HG03139 (cell line): Measurements from ENCODE around the gene ETV4.

Experiments
- ATAC-seq: cut with Tn5 transposase; IDR thresholded peaks from one replicate; pipeline ENCODE4 v1.9.1; 2021; ENCODE audit not compliant: unreplicated experiment

Gene ETV4

DNA sequence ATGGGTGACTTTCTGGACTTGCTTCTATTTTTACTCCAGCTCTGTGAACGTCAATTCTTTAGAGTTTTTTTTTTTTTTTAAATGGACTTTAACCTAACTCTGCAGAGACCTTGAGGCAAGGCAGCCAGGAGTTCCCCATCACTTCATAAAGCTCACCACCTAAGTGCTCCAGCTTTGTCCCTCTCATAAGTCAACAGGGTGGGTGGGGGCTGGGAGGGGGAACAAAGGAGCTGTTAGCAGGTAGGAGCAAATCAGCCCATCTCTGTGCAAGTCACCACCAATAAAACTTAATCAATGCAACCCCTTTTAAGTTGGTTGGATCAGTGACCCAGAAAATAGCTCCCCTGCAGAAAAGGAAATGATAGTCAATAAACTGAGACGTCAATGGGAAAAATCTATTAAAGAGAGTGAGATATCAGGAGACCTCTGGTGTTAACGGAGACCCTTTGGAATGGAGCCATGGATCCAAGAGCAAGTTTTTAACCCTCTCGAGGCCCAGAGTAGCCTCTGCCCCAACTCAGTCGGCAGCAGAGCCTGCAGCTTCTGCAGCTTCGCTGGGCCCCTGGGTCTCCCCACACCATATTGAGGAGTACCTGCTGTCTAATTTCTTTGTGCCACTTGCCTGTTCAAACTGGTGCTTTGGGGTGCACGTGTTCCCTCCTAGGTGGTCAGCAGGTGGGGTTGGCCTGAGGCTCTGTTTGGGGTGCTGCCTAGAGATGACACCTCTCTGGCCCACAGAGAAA is 27.6 kb upstream of the ETV4 start:
- ATAC-seq: no peak

DNA sequence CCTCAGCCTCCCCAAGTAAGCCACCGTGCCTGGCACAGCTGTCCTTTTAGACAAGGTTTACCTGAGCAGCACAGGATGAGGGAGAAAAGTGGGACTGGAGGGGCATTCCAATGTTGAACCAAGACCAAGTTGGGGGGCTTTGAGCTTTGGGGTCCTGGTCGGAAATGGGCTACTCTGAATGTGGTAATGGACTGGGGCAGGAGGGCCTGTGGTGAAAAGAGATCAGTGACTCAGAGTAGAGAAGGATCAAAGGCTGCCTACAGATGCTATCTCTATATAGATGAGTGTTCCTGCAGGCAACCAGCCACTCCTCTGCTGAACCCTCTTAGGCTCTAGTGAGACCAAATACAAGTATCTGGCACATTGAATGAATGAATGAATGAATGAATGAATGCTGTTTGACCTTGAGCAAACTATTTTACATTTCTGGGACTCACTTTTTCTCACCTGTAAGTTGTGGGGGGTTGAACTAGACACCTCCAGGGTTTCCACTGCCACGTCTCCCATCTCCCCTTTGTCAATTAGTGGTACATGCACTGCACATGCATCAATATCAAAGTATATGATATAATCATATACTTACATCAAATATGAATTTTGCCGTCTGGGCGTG is 26.3 kb upstream of the ETV4 start:
- no peak for ATAC-seq

DNA sequence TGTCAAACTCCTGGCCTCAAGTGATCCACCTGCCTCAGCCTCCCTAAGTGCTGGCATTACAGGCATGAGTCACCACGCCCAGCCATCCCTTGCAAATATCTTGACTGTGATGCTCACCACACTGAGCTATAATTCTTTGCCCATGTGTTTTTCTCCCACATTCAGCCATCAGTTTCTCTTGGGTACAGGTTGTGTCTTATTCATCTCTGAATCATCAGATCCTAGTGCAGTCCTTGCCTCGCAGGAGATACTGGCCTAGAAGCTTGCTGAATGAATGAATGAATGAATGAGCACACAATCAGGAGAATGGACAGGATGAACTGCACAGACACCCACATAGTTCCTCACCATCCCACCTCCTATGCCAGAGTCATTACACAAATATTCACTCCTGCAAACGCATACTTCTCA is 24.4 kb upstream of the ETV4 start:
- no peak for ATAC-seq

DNA sequence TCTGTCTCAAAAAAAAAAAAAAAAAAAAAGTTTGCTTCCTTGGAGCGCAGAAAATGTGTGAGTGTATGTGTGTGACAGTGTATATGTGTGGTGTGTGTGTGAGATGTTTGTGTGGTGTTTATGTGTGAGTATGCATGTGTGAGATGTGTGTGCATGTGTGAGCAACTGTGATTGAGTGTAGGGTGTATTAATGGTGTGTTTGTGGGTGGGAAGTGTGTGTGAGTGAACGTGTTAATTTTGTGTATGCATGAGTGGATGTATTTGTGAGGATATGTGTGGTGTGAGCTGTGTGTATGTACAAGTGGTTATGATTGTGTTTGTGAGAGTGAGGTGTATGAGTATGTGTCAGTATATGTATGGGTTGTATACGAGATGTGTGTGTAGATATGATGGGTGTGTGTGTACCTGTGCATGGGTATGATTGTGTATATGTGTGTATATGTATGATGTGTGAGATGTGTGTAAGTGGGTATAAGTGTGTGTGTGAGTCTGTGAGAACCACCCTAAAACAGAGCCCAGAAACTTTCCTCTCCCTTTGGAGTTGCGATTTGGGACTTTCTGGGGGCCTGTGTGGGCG is 22.5 kb upstream of the ETV4 start:
- ATAC-seq: no peak

DNA sequence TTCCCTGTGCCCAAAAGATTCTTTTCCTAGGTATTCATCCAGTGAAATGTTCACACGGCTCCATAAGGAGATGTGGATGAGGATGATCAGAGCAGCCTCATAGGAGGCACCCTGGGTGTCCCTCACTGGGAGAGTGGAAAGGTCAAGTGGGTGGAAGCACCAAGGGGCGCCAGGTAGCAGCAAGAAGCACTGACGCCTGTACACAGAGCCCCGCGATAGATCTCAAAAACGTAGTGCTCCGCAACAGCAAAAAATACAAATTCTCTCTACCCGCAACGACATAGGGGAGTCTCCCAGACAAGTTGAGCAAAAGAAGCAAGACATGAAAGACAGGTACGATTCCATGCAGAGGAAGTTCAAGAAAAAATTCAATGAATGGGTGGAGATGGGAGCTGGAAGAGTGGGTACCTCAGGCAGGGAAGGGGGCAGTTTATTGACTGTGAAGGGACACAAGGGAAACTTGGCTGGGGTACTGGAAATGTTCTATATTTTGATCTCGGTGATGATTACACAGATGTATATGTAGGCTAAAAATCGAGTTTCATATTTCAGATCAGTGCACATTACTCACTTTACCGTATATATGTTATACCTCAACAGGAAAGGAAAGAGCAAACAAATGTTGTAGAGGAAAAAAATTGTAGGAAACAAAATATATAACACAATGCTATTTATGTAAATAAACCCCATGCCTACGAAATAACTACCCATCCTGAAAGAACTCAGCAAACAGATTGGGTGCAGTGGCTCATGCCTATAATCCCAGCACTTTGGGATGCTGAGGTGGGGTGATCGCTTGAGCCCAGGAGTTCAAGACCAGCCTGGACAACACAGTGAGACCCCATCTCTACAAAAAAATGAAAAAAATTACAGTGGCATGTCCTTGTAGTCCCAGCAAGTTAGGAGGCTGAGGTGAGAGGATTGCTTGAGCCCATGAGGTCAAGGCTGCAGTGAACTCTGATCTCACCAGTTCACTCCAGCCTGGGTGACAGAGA is 17.8 kb upstream of the ETV4 start:
- ATAC-seq: no peak

DNA sequence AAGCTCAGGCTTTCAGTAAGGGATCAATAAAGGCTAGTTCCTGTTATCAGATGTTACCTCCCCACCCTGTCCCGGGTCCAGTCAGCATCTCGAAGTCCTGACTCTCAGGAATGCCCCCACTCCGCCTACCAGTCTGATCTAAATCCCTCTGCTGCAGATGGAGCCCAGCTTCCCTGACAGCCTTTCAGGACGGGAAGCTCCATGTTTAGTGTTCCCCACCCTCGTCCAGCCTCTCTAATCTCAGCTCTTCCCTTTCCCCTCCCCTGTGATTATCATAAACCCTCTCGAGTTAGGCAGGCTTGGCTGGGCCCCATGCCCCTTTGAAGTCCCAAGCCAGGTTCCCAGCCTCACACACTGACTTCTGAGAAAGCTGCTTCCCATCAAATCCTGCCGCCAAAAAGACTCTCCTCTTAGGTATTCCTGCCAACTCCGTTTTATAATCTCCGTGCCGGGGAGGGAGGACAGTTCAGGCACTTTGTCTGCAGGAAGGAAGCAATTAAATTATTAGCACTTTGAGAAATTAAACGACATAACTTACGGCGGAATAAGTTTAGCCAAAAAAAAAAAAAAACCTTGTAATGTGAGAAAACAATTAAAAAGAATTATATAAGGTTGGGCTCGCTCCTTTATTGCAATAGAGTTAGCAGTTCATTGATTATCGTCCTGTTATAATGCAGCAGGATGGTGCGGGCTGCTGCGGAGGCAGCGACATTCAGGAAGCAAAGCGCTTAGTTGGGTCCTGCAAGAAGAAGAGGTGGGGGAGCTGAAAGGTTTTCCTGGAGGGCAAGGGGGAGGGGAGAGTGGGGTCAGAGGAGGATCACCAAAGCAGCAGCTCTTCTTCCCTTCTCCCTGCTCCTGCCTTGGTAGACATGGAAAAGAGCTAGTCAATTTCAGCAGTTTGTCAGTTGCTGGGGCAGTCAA is 16.8 kb upstream of the ETV4 start:
- no peak for ATAC-seq

DNA sequence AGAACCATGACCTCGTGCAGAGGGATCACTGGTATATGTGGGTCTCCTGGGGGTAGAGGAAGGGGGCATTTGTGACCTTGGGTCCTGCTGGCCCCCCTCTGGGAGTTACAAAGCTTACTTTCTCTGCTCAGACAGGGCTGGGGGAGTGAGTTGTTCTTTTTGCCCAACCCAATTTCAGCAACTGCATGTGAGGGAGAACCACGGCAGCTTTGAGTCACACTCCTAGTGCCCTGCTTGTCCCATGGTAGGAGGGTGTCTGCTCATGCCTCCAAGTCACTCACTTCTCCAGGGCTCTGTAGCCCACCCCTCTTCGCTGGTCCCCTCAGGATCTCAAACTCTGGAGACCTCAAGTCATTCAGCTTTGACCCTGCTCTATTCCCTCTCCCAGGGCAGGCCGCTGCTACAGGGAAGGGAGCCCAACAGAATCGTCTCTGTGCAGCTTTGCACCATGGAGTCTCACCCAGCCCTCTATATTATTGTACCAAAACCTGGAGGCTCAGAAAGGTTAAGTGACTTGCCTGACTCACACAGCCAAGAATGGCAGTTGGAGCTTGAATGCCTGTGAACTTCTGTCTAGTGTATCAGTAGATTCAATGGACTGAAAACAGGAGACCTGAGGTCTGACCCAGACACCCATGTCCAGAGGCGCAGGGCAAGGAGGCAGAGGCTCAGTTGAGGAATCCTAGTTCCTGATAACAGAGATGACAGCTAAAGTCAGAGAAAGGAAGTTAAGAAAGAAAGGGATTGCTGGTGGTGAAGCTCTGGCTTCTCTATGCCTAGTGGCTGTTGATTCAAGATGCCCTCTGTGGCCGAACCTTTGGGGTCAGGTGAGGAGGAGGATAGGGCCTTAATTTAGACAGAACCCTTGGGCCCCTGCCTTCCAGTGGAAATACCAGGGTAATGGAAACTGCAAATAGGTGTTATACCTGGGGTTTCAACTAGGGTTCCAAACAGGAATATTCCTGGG is 14.6 kb upstream of the ETV4 start:
- ATAC-seq: no peak

DNA sequence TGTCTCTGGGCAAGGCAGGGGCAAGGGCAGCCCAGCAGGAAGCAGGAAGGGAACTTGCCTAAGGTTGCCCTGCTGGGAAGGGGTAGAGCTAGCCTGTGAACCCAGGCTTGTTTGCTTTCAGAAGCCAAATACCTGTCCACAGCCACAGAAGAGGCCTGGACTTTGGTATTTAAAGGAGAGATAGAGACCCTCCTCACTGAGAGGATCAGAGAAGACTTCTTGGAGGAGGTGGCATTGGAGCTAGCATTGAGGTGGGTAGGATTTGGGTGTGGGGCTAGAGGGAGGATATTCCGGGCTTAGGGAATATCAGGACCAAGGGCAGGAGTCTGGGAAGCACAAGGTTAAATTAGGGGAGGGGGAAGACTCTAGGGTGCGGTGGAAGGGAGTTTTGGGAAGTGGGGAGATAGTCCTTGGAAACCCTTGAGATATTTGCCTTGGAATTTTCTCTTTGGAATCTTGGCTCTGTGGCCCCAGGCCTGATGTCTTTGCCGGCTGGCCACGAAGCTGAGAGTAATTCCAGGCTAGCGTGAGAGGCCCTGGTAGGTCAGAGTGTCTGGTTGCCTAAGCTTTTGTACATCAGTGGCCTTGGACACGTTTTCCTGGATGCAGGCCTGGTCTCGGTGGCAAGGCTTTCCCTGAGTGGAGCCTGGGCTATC is 13.1 kb upstream of the ETV4 start:
- no peak for ATAC-seq

DNA sequence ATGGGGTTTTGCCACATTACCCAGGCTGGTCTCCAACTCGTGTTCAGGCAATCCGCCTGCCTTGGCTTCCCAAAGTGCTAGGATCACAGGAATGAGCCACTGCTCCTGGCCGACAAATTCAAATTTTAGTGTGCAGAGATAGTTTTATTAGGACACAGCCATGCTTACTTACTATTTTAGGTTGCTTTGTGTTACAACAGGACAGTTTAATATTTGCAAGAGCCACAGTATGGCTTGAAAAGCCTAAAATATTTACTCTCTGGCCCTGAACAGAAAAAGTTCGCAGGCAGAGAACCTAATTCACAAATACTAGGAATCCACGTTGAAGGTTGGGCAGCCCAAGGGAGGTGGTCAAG is 12.6 kb upstream of the ETV4 start:
- no peak for ATAC-seq

DNA sequence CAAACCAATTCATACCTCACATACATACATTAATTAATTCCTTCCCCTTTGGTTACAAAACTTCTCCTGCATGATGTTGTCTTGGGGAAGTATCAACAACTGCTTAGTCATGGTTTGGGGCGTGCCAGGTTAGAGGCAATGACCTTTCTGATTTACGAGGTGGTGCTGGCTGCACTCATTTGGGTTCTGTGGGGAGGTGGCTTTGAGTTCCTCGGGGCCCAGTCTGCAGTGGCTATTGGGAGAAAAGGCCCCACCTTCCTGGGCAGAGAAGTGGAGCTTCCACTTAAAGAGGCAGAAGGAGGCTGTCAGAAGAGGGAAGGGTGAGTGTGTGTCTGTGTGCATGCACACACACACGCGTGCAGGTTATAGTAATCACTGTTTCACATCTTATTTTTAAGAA is 10.2 kb upstream of the ETV4 start:
- no peak for ATAC-seq

DNA sequence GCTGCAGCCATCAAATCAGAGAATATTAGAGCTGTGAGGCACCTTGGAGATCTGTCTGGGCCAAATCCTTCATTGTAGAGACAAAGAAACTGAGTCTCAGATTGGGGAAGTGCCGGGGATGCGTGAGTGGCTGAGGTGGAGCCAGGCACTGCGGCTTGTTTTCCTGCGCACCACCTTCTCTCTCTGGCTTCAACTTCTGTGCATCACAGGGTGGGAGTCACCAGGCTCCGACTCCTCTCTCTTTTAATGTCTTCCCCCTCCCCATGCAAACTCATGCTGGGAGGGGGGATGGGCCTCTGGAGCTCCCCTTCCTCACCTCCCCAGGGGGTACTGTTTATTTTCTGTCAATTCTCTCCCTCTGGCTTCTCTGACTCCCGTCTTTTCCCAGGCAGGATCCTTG is 8.7 kb upstream of the ETV4 start:
- ATAC-seq: no peak

DNA sequence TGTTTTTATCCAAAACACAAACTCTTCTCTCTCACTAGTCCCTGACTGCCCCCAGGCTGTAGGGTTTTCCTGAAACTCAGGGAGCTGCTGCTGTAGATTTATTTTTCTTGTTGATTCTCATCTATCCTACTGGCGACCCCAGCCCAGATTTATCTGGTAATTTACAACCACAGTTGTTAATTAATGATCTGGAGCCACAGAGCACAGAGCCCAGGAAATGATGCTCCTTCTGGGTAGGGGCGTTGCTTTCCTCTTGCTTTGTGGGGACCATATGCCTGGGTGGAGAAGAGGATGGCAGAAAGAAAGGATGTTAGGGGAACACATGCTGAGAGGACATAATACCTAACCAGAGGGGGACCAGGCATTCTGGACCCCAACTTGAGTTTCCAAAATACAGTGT is 7.4 kb upstream of the ETV4 start:
- no peak for ATAC-seq

DNA sequence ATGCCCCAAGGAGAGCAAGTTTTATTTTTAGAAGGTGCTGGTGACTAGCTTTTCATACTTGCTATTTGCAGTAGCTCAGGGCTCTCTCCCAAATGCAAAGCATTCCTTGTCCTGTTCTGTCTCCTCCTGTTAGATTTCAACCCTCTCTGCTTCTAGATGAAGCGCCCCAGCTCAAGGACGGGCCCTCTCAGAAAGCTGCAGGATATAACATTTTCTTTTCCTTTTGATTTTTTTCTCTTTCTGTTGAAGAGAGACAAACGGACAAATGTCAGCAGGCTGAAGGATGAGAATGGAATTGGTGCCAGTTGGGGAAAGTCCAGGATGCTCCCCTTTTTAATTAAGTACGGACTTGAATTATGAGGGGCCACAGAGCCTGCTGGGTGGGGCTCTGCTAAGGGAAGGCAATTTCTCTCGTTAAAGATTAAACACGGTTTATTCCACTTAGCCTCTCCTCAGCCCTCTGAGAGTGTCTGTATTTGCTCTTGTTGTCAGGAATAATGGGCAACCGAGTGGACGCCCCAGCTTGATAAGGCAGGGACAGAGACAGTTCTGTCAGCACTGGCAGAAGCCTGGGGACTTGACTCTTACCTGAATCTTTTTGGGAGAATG is 6.2 kb upstream of the ETV4 start:
- ATAC-seq: no peak

DNA sequence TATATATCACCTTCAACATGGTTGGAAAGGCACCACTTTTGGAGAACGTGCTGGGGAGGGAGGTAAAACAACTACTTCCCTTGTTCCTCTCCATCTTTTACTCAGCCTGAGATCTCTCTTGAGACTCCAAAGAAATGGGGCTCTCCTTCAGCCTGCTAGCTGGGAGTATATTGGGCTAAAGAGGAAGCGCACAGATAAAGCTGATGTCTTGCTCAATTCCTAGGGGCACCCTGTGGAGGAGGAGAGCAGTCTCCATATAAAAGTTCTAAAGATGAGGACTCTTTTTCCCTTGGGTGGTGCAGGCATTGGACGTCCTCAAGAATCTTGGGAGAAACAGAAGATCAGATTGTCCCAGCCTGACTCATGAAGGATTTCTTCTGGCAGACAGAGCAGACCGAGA is 4.6 kb upstream of the ETV4 start:
- no peak for ATAC-seq

DNA sequence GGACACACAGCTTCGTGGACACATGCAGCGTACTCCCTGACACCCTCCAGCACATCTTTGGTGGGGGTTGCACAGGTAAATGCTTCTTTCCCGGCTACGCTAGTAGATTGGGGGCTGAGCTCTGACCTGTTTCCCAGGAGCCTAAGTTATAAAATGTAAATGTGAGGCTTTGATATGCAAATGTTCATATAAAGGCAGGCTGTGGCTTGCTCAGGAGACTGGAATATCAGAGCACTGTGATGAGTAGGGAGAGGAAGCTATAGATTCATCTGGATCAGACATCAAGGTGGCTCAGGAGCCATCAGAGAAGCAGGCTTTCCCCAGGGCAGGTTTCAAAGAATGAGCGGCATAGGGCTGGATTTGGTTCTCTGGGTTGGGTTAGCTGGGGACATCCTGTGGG is 3.4 kb upstream of the ETV4 start:
- no peak for ATAC-seq

DNA sequence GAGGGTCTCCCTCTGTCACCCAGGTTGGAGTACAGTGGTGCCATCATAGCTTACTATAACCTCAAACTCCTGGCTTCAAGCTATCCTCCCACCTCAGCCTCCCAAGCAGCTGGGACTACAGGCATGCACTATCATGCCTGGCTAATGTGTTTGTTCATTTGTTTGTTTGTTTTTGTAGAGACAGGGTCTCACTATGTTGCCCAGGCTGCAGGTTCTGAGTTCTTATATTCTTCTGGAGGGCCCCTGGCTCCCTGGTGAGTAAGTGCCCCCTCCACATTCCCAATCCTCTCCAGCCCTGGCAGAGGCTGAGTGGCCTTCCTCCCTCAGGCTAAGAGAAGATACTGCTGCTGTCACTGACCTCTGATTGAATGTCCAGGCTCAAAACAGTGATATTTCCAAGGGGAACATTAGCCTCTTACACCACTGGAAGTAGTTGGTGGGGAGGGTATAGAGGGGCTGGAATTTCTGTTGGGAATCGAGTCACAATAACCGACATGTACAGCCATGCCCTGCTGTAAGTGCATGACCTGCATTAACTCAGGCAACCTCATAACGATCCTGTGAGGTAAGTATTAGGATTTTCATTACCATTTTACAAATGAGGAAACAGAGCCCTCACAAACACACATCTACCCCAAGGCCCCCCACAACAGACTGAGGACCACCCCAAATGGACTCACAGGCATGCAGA is 2.7 kb upstream of the ETV4 start:
- no peak for ATAC-seq

DNA sequence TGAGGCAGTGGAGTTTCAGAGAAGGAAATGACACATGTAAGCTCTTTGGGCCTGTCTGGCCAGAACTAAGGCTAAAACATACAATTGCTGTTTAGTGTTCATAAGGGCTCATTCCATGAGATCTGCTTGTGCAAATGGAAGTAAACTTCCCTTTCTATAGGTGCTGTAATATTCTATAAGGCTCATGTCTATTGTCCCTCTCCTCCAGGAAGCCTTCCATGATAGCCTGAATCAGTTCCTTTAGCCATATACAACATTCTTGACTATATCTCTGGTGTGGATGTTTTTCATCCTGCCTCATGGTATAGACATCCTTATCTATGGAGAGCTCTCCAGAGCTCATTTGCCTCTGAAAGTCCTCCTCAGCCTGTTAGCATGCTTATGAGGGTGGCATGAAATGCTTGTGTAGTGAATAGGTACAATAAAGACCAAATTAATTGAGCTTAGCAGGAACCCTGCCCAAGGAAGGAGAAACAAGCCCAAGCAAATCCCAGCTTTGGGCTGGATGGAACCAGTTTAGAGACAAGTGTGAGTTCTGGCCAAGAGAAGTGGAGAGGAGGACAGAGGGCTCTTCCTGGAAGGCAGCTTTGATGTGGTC is 1.6 kb upstream of the ETV4 start:
- no peak for ATAC-seq

DNA sequence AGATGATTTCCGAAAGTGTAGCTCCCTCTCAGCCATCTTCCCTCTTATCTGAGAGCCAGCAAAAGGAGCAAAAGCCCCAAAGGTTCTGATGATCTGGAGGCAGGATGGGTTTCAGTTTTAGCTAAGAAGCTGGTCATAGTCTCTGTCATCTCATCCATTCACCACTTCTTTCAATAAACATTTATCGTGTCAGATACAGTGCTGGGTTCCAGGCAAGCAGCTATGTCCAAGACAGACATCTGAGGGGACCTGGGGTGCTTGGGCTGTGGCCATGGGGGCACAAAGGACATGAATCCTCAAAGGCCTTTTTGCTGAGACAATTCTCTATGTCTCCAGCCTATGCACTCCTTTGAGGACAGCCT is 1.0 kb upstream of the ETV4 start:
- ATAC-seq: no peak
